Smooth muscle cell (in vitro differentiated cells): Measurements from ENCODE around the gene TBC1D8. TPM values are rescaled to one million over a fixed set of nuclear protein-coding genes. Genes with fewer than 3 reads are reported as not detected.

Experiments used
- DNase-seq: peaks from one replicate; lab custom pipeline; 2025; ENCODE audit not compliant: unreplicated experiment; lab: John Stamatoyannopoulos, UW
- H2AFZ ChIP-seq: fragments of 200-600 bp; sonication (generic); 2 replicates; pipeline ENCODE4 v1.6.0; 2016; ENCODE audit warnings: antibody characterized with exemption, low read depth, mild to moderate bottlenecking
- H3F3A ChIP-seq: fragments of 200-600 bp; sonication (generic); 2 replicates; pipeline ENCODE4 v1.6.0; 2017; ENCODE audit warnings: antibody characterized with exemption, low read depth
- H3K27ac ChIP-seq: fragments of 200-600 bp; sonication (generic); 2 replicates; pipeline ENCODE4 v1.5.1; 2016; ENCODE audit warnings: low read depth, mild to moderate bottlenecking
- H3K27me3 ChIP-seq: fragments of 200-600 bp; sonication (generic); 2 replicates; pipeline ENCODE4 v1.6.1; 2016; ENCODE audit warnings: low read depth, mild to moderate bottlenecking
- H3K36me3 ChIP-seq: fragments of 200-600 bp; sonication (generic); 2 replicates; pipeline ENCODE4 v1.5.1; 2016; ENCODE audit warnings: low read depth
- H3K4me1 ChIP-seq: fragments of 200-600 bp; sonication (generic); 2 replicates; pipeline ENCODE4 v1.5.1; 2016; ENCODE audit warnings: low read depth
- H3K4me2 ChIP-seq: fragments of 200-600 bp; sonication (generic); 2 replicates; pipeline ENCODE4 v1.6.0; 2016; ENCODE audit warnings: mild to moderate bottlenecking
- H3K4me3 ChIP-seq: fragments of 200-600 bp; sonication (generic); 2 replicates; pipeline ENCODE4 v1.5.1; 2016; ENCODE audit warnings: mild to moderate bottlenecking
- H3K79me2 ChIP-seq: fragments of 200-600 bp; sonication (generic); 2 replicates; pipeline ENCODE4 v1.6.0; 2016; ENCODE audit warnings: low read depth, mild to moderate bottlenecking
- H3K9ac ChIP-seq: fragments of 200-600 bp; sonication (generic); 2 replicates; pipeline ENCODE4 v1.6.0; 2016; ENCODE audit warnings: low read depth
- H3K9me3 ChIP-seq: fragments of 200-600 bp; sonication (generic); replicated peaks from 2 replicates; pipeline ENCODE4 v1.5.1; 2016; ENCODE audit warnings: low read depth
- H4K20me1 ChIP-seq: fragments of 200-600 bp; sonication (generic); 2 replicates; pipeline ENCODE4 v1.6.0; 2016; ENCODE audit warnings: low read depth
- CTCF ChIP-seq: fragments of 200-600 bp; sonication (generic); IDR thresholded peaks from 2 replicates; pipeline ENCODE4 v1.5.1; 2017; ENCODE audit warnings: borderline replicate concordance, mild to moderate bottlenecking, antibody characterized with exemption; ENCODE audit not compliant: insufficient read depth, poor library complexity, severe bottlenecking
- WGBS: methylation state at CpG from one replicate; pipeline ENCODE4 v1.1.7; 2016; ENCODE audit warnings: low lambda C conversion rate; 5-methylcytosine and 5-hydroxymethylcytosine counted together
- polyA plus RNA-seq: library from polyadenylated mRNA; unstranded; fragments of >200 nt; fragmentation: Nextera tagmentation; extraction: Ambion mirVana; gene quantifications from 2 replicates; pipeline ENCODE4 v1.2.1, GENCODE V29; 2016
- total RNA-seq: library from RNA; depleted of rRNA; stranded (reverse); fragments of >200 nt; gene quantifications from 2 replicates; pipeline ENCODE4 v1.2.3, GENCODE V29; 2014

Gene TBC1D8
- total and polyA plus RNA-seq, 2 experiments from 2014 or later, result 0.89 to 15.1 TPM

- Histone ChIP-seq H3K27ac (no peak overlapping the region), H2AFZ (no peak overlapping the region), H3K4me1 (no peaks in the 10 kb centered on the region), H3K9ac (no peak overlapping the region), H3K4me2 (no peak overlapping the region), H3K27me3 (no peaks in the 10 kb centered on the region), H4K20me1 (peaks cover 4% of the 10 kb centered on the region), H3K4me3 (no peak overlapping the region), H3K9me3 (no peaks in the 10 kb centered on the region), H3F3A (peaks cover 5% of the 10 kb centered on the region), H3K79me2 (no peaks in the 10 kb centered on the region), H3K36me3 (no peaks in the 10 kb centered on the region)
- no peak for DNase-seq
- TF ChIP-seq CTCF, result no peak
- 91% methylated on average over 3 of the region's 3 CpGs for WGBS
Observed at GRCh38 chr2:100987536-100987935, 163.6 kb downstream of the TBC1D8 start.

- peaks cover 4% of the 10 kb centered on the region for H4K20me1 ChIP-seq
- 88% methylated on average over 11 of the region's 11 CpGs for WGBS
- H2AFZ ChIP-seq, result no peak overlapping the region
- no peak for DNase-seq
- no peaks in the 10 kb centered on the region for H3K27me3 ChIP-seq
- H3K9me3 ChIP-seq, result no peaks in the 10 kb centered on the region
- H3K4me1 ChIP-seq, result no peaks in the 10 kb centered on the region
- no peak overlapping the region for H3K27ac ChIP-seq
- no peaks in the 10 kb centered on the region for H3K79me2 ChIP-seq
- no peak for TF ChIP-seq CTCF
- no peak overlapping the region for H3K9ac ChIP-seq
- H3K4me3 ChIP-seq, result no peak overlapping the region
- no peaks in the 10 kb centered on the region for H3K36me3 ChIP-seq
- H3F3A ChIP-seq, result peaks cover 5% of the 10 kb centered on the region
- H3K4me2 ChIP-seq, result no peak overlapping the region
Observed at GRCh38 chr2:100986157-100986556, 165.0 kb downstream of the TBC1D8 start.

GRCh38 chr2:100984892-100985307 is 166.3 kb downstream of the TBC1D8 start:
- Histone ChIP-seq H4K20me1 (peaks cover 4% of the 10 kb centered on the region), H3K36me3 (no peaks in the 10 kb centered on the region), H3K9ac (no peak overlapping the region), H3F3A (peaks cover 5% of the 10 kb centered on the region), H3K9me3 (no peaks in the 10 kb centered on the region), H2AFZ (no peak overlapping the region), H3K79me2 (no peaks in the 10 kb centered on the region), H3K27ac (peak overlapping the region; percentile 58), H3K4me2 (peak overlapping the region; percentile 61), H3K4me3 (no peak overlapping the region), H3K27me3 (no peaks in the 10 kb centered on the region), H3K4me1 (no peaks in the 10 kb centered on the region)
- peak; percentile 93 for TF ChIP-seq CTCF
- DNase-seq, result peak; percentile 7
- 38% methylated on average over 7 of the region's 7 CpGs for WGBS

GRCh38 chr2:100983684-100984310 is 167.4 kb downstream of the TBC1D8 start:
- no peak overlapping the region for H2AFZ ChIP-seq

More at GRCh38 chr2:100983684-100984310, 167.4 kb downstream of the TBC1D8 start:
- Histone ChIP-seq H3K4me1 (no peaks in the 10 kb centered on the region), H3K4me3 (no peak overlapping the region), H3F3A (peaks cover 5% of the 10 kb centered on the region), H3K27ac (peak overlapping the region; percentile 58), H3K4me2 (peak overlapping the region; percentile 61), H3K36me3 (no peaks in the 10 kb centered on the region), H3K9ac (peak overlapping the region; percentile 19), H3K79me2 (no peaks in the 10 kb centered on the region), H4K20me1 (peaks cover 4% of the 10 kb centered on the region), H3K27me3 (no peaks in the 10 kb centered on the region), H3K9me3 (no peaks in the 10 kb centered on the region)
- DNase-seq, result no peak
- no peak for TF ChIP-seq CTCF
- 59% methylated on average over 11 of the region's 11 CpGs for WGBS
